Activated T-helper 1 cell treated with anti-CD3 and anti-CD28 coated beads, Interleukin-2, amount 50 U/mL, for 16 hours (primary cell): Measurements from ENCODE around the gene ATP9B.
"Not testable (repeated sequence)": the region's sequence is repeated elsewhere in the genome, so short reads cannot be mapped to it uniquely, and the experiment has no call there.

Experiments
- DNase-seq, 2 donors: peaks; one replicate each; pipeline ENCODE4 v3.0.0-alpha.2; 2020; ENCODE audit warnings: low read depth in 1 of 2, low spot score in 1 of 2

The ATP9B gene

DNA sequence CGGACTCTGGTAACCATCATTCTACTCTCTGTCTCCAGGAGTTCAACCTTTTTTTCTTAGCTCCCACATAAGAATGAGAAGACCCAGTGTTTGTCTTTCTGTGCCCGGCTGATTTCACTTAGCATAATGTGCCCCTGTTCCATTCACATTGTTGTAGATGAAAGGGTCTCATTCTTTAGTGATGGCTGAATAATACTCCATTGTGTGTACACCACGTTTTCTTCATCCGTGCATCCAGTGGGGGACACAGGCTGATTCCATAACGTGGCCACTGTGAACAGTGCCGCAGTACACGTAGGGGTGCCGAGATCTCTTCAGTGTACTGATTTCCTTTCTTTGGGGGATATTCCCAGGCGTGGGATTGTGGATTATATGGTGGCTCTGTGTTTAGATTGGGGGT, 254.3 kb downstream of the ATP9B start:
- no peak for DNase-seq

DNA sequence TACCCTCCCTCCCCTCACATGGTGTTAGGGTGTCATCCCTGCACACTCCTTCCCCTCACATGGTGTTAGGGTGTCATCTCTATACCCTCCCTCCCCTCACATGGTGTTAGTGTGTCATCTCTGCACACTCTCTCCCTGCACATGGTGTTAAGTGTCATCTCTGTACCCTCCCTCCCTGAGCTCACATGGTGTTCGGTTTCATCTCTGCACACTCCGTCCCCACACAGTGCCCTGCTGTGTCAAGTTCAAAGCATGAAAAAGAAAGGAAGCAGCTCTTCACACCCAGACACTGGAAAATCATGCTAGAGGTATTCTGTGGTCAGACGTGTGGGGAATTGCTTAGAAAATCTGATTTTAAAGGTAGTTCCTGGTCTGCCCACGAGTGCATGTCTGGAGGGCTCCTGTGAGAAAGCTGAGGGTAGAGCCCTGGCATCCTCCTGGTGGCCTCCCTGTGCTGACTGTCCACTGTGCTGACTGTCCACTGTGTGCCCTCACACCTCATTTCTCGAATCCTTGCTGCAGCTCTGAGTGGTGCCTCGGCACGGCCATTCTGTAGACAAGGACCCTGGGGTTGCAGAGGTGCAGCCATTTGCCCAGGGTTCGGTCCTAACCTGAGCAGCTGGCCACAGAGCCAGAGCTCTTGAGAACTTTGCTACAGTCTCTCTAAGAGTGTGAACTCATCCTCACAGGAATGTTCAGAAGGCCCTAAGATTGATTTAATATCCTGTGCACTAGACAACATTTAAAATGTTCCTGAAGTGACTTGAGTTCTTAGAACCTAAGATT, 257.4 kb downstream of the ATP9B start:
- no peak for DNase-seq

DNA sequence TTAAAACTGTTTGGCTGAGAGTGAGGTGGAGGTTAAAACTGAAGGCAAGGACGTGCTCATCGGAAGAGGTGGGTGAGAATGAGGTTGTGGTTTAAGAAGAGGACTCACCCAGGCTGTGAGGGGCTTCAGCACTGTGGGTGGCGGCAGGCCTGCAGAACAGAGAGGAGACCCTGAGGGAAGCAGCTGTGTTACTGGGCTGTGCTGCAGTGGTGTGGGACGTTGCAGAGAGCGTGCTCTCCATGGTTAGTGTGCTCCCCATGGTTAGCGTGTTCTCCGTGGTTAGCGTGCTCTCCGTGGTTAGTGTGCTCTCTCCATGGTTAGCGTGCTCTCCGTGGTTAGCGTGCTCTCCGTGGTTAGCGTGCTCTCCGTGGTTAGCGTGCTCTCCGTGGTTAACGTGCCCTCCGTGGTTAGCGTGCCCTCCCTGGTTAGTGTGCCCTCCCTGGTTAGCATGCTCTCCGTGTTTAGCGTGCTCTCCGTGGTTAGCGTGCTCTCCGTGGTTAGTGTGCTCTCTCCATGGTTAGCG, 258.1 kb downstream of the ATP9B start:
- DNase-seq = no peak

DNA sequence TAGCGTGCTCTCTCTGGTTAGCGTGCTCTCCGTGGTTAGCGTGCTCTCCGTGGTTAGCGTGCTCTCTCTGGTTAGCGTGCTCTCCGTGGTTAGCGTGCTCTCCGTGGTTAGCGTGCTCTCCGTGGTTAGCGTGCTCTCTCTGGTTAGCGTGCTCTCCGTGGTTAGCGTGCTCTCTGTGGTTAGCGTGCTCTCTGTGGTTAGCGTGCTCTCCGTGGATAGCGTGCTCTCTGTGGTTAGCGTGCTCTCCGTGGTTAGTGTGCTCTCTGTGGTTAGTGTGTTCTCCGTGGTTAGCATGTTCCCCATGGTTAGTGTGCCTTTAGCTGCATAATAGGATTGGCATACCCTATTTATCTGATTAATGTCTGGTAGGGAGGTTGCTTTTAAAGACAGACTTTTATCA, 258.7 kb downstream of the ATP9B start:
- not testable (repeated sequence) for DNase-seq

DNA sequence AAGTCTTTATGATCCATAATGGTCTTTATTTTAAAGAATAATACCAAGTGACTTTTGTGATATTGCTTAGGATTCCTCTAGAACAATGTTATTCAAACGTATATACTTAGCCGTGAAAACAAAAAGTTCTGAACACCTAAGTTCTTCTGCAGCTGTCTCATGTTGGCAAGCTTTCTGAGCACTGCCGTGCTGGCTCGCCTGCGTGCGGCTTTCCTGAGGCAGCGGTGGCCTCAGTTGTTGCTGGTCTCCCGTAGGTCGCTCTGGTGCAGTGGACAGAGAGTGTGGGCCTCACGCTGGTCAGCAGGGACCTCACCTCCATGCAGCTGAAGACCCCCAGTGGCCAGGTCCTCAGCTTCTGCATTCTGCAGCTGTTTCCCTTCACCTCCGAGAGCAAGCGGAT, 259.7 kb downstream of the ATP9B start:
- DNase-seq = no peak

DNA sequence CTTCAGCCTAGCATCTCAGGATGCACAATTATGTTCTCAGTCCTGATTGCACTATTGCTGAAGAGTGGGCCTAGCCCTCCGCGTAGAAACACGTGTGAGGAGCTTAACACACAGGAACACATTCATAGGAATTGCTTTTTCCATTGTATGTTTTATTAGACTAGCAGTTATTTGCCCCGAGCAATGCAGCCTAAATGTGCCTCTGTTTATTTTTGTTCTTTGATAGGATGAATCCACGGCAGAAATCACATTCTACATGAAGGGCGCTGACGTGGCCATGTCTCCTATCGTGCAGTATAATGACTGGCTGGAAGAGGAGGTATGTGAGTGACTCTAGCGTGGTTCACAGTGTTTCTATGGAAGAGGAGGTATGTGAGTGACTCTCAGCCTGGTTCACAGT, 260.6 kb downstream of the ATP9B start:
- no peak for DNase-seq

DNA sequence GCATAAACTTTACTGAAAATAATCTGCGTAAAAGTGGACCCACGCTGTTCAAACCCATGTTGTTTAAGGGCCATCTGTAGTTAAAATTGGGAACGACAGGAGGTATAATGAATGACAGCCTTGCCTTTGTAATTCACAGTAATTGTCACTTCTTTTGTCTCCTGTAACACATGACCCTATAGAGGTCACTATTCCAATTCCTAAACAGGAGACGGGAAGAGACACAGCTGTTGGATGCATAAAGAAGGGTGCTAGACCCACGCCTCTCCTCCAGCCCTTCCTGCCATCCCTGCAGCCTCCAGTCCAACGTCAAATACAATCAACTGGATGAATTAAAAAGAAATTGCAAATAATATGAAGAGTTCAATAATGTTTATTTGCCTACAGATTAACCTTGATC, 263.5 kb downstream of the ATP9B start:
- no peak for DNase-seq

DNA sequence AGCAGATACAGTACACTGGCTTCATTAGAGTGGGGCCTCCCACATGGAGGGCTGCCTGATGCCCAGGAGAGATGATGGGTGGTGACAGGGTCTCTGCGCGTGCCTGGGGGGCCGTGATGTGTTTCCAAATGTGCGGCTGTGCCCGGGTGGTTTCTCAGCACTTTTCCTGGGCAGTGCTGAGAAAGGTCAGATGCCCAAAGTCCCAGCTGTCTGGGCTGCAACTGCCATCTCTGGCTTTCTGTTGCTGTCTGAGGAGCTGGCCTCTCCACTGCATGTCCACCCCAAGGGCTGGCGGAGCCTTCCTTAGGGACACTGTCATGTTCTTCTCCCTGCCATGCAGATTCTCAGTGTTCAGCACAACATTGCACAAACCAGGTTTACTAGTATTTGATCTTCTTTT, 263.9 kb downstream of the ATP9B start:
- DNase-seq = no peak

DNA sequence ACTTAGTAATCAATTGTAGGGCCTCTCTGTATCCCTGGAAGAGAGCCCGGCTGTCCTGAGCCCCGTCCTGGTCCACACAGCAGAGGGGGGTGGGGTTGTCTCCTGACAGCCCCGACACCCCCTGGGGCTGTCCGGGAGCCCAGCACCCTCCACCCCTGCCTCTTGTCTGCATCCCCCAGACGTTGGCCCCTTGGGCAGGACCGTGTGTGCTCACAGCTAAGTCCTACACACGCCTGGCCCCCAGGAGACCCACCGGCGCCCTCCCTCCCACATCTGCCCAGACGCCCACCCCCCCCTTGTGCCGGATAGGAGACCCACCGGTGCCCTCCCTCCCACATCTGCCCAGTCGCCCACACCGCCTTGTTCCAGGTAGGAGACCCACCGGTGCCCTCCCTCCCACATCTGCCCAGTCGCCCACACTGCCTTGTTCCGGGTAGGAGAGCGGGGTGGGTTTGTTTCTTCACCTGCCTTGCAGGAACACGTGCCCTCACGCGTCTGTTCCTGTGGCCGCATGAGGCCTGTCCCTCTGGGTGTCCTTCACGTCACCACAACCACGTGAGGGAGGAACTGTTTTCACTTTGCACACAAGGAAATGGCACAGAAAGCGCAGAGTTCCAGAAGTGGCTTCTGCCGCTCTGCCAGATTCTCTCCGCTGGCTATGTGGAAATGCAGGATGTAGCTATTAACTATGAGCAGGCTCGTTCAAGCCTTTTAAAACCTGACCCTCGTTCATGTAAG, 265.5 kb downstream of the ATP9B start:
- DNase-seq = no peak

DNA sequence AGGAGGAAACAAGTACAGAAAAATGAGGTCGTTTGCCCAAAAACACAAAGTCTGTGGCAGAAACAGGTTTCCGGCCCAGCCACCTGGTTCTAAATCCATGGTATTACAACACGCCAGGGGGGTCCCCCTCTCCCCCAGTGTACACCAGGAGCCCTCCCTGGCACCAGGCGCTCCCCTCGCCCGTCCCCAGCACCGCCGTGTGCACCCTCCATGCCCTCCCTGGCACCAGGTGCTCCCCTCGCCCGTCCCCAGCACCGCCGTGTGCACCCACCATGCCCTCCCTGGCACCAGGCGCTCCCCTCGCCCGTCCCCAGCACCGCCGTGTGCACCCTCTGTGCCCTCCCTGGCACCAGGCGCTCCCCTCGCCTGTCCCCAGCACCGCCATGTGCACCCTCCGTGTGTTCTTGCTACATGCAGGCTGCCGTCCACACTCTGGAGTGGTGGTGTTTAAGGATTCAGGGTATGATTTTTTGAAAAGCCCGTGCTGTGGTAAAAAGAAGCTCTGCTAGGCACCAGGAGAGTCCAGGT, 266.7 kb downstream of the ATP9B start:
- no peak for DNase-seq

DNA sequence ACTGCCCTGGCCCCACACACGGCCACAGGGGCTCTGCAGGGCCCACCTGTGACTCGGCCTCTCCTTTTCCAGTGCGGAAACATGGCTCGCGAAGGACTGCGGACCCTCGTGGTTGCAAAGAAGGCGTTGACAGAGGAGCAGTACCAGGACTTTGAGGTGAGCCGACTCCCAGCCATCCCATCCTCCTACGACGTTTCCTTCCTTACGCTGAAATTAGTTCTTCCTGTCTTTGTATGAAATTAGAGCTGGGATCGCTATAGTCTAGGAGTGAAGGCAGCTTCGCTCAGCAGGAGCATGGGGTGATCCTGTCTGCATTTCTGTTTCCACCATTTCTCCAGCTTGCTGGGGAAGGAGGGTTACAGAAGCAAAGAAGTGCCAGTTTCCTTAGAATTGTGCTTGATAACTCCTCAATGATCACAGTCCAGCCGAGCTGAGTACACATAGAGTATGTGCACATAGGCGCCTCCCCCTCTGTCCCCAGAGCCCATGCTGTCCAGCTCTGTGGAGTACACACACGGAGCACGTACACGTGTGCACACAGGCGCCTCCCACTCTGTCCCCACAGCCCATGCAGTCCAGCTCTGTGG, 267.5 kb downstream of the ATP9B start:
- DNase-seq = no peak

DNA sequence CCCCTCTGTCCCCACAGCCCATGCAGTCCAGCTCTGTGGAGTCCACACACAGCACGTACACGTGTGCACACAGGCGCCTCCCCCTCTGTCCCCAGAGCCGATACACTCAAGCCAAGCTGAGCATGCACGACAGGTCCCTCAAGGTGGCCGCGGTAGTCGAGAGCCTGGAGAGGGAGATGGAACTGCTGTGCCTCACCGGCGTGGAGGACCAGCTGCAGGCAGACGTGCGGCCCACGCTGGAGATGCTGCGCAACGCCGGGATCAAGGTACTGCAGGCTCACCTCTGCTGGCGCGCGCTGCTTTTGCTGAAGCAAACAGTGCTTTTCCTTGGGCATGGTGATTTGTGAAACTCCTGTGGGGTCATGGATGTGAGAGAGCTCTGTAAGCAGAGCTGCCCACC, 268.0 kb downstream of the ATP9B start:
- no peak for DNase-seq

DNA sequence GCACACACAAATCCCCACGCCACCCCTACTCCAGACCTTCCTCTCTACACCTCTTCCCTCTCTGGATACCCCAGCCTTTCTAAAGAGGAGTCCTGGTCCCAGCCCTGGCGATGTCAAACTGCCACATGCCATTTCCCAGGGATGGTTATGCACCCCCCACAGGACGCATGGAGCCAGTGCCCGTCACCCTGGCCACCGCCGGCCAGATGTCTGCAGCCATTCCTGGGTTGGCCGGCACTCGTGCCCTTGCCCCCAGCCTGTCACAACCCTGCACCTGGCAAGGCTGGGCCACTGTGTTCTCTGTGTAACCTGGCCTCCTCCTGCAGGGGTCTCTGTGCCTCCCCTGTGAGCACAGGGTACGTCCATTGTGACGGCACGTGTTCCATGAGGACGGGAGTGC, 268.4 kb downstream of the ATP9B start:
- DNase-seq = no peak

DNA sequence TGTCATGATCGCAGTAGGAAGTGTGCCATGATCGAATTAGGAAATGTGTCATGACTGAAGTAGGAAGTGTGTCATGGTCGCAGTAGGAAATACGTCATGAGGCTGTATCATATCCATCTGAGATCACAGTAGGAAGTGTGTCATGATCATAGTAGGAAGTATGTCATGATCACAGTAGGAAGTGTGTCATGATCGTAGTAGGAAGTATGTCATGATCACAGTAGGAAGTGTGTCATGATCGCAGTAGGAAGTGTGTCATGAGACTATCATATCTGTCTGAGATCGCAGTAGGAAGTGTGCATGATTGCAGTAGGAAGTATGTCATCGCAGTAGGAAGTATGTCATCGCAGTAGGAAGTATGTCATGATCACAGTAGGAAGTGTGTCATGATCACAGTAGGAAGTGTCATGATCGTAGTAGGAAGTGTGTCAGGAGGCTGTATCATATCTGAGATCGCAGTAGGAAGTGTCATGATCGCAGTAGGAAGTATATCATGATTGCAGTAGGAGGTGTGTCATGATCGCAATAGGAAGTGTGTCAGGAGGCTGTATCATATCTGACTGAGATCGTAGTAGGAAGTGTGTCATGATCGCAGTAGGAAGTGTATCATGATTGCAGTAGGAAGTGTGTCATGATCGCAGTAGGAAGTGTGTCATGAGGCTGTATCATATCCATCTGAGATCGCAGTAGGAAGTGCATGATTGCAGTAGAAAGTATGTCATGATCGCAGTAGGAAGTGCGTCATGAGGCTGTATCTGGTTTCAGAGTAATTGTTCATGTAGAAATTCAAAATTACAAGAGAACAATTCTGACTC, 270.1 kb downstream of the ATP9B start:
- DNase-seq = no peak

DNA sequence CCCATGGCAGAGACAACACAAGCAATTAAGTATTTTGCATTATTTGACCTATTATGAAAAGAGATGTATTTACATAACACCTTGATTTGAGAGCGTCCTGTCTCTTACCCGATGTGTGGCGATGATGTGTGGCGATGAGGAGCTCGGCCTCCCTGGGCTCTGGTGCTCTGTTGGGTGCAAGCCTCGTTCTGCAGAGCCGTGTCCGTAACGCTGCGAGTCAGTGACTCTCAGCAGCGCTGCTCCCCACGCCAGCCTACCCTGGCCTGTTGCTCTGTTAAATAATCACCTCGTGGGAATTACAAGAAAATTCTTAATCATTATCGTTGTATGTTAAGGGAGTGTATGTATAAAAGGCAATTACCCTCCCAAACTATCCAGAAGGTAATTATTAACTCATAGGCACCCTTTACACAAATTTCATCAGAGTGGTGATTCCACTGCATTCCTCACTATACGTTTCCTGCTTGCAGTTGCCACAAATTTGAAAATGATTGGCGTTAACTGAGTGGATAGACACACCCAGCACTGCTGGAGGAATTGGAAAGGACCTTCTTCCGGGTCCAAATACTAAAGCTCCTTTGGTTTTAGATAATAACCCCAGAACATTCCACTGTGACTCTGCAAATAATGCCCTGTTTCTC, 274.5 kb downstream of the ATP9B start:
- no peak for DNase-seq

DNA sequence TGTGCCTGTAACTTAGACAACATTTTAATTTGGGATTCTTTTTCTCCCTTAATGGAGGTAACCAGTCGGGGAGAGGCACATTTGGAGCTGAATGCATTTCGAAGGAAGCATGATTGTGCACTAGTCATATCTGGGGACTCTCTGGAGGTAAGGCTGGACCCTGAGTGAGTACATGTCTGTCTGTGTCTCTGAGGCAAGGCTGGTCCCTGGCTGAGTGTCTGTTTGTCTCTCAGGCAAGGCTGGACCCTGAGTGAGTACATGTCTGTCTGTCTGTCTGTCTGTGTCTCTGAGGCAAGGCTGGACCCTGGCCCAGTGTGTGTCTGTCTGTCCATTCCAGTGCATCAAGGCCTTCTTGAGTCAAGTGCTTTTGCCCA, 275.0 kb downstream of the ATP9B start:
- no peak for DNase-seq

DNA sequence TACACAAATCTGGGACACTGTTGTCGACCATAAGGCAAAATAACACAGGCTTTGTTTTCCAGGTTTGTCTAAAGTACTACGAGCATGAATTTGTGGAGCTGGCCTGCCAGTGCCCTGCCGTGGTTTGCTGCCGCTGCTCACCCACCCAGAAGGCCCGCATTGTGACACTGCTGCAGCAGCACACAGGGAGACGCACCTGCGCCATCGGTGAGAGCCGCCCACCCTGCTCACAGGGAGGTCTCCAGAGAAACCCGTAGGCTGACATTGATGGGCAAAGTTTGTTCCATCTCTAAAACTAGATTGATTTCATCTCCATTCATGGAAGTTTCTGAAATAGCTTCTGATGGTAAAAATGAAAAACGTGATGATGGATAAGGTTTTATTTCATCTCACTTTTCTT, 276.2 kb downstream of the ATP9B start:
- no peak for DNase-seq

DNA sequence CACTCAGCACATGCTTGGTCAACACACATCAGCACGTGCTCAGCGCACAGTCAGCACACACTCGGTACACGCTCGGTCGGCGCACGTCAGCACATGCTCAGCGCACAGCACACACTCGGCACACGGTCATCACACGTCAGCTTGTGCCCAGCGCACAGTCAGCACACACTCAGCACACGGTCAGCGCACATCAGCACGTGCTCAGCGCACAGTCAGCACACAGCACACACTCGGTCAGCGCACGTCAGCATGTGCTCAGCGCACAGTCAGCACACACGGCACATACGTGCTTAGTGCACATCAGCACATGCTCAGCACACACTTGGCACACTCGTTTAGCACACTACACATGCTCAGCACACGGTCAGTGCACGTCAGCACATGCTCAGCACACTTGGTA, 276.8 kb downstream of the ATP9B start:
- DNase-seq = no peak

DNA sequence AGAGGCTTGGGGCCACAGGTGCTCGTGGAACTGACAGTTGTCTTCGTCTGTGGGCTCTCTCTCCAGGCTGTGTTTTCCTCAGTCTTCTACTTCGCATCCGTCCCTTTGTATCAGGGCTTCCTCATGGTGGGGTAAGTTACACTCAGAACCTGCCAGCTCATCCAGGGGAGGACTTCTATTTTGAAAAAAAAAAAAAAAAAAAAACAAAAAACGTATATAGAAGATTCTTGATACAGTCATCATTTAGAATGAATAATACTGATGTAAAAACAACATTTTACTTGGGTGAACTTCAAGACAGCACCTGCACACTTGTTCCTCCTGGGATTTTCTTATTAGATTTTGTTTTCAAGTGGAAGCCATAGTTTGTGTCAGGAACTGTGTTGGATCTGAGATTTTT, 278.9 kb downstream of the ATP9B start:
- no peak for DNase-seq

DNA sequence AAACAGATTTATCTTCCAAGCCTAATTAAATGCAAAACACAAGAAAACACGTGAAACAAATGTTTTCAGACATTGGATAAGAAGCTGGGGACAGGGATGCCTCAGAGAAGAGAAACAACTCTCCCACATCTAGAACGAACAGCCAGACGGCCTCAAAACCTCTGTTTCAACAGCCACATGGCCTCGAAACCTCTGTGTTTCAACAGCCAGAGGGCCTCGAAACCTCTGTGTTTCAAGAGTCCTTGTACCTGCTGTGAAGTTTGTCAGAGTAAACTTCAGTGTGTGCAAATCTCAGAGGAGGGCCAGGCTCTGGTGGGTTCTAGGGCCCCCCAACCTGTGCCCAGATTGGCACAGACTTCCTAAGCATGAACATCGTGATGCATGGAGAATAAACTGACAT, 283.2 kb downstream of the ATP9B start:
- DNase-seq = no peak

DNA sequence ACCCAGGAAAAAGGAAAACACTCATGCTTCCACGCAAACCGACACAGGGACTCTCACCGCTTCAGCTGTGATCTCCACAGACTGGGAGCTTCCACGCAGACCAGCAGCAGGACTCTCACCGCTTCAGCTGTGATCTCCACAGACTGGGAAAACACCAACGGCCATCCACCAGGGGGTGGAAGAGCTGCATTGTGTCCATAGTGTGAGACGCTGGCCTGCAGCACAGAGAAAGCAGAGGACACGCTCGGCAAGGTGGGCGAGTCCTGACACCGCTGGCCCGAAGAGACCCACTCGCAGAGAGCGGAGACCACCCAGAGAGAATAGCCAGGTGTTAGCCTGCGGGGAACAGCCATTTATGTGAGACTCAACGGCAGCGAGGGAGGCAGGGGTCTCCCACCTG, 284.1 kb downstream of the ATP9B start:
- DNase-seq = no peak
